Stimulated activated CD4-positive, alpha-beta T cell treated with anti-CD3 and anti-CD28 coated beads, Interleukin-2, amount 100 ng/mL, for 24 hours (primary cell): ENCODE measurements around the gene DROSHA.
A peak's percentile ranks its signal among the peaks of the same experiment; 100 is the strongest.
"Not testable (repeated sequence)": the region's sequence is repeated elsewhere in the genome, so short reads cannot be mapped to it uniquely, and the experiment has no call there.

Experiments
- DNase-seq, 2 donors: peaks; one replicate each; pipeline ENCODE4 v3.0.0-alpha.2; 2020

The DROSHA gene

DNA sequence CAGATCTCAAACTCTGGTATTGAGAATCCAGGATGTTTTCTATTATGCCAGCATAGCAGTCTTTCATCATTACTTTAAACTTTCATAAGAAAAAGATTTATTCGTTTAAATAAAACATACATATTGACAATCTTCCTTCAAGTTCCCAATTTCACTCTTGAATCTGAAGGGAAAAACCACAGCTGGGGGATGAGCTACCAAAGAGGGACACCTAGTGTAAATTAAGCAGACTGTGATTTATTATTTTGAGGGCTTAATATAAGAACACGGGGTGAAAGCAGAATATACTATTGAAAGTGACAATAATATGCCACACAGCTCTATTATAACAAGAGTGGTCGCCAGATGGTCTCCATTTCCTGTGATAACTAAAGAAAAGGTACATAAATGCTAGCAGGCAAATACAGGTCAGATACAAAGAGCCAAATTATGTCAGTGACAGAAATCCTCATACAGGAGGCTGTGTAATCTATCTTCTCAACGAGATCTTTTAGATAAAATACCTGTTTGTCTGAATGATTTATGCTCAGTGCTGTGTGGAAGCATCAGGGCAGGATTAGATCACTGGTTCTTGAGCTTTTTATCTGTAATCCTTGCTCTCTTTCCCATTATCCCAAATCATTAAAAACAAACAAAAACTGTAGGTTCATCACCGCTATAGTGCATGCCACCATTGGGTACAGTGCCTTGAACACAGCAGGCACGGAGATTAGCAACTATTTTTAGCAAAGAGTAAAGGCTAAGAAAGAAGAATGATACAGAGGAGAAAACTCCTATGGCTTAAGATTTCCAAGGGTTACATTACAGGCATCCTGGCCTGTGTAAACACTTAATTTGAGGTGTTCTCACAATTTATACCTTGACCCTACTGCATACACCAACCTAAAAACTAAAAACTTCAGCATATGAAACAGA lies 116.6 kb downstream of the DROSHA start:
- no peak for DNase-seq

DNA sequence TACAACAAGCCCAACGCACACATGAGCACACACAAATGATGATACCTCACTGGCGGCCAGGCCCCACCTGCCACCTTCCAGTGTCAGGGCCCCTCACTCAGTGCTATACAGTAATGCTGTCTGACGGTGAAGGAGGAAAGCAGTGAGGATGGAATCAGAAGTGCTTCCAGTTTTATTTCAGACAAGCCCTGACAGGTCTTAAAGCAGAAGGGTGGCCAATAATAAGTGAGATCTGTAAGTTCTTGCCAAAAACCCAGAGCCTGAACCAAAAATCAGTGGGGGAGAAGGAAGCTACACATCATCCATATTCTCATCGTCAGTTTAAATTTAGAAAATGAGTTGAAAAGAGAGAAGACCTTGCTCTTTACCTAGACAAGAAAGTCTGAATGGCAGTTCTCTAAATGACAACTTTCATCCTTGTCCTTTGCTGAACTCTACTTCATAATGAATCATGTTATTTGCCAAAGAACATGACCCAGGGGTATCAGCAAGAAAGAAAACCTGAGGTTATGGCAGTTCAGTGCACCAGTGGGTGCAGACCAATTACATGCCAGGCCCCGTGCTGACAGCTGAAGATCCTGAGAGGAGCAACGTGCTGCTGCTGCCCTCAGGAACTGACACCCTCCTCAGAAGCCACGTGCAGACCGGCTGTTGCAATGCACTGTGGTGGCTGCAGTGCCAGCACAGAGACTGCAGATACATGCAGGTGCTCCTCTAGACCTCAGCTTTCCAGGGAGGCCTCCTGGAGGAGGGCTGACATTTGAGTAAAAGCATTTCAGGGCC lies 118.7 kb downstream of the DROSHA start:
- peak in 1 of 2 donors; percentile 3 for DNase-seq

DNA sequence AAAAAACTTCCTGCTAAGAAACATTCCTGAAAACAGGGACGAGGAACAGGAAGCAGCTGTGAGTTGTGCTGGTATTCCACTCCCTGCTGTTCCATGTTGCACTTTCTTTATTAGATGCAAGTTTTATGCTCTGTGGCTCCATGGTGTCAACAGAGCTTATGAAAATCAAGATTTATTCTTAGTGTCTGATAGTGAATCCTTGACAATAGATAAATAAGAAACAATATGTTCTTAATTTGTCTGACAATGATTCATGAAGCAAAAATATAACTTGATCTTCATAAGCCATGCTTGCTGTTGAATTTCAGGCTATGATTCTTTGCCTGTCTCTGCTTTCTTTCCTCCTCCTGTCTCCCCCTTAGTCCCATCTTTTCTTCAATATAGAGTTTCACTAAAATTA lies 119.6 kb downstream of the DROSHA start:
- DNase-seq: no peak

DNA sequence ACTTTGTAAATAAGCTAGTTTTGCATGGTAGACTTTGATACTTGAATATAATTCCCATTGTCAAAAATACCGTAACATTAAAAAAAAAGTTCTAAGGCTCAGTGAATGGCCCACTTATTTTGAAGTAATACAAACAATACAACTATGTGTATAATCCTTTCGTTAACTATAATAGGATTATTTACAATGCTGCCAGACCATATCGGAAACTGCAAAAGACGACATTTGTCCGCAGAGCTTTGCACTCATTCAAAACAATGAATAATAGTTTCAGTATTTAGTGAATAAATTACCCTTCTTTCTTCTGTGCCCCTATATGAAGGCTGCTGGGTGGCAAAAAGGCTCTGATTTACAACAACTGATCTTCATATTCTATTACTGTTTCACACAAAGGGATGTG lies 121.8 kb downstream of the DROSHA start:
- DNase-seq: no peak

- DNase-seq: no peak
Measured at GRCh38 chr5:31408814-31409213, 123.1 kb downstream of the DROSHA start.

DNA sequence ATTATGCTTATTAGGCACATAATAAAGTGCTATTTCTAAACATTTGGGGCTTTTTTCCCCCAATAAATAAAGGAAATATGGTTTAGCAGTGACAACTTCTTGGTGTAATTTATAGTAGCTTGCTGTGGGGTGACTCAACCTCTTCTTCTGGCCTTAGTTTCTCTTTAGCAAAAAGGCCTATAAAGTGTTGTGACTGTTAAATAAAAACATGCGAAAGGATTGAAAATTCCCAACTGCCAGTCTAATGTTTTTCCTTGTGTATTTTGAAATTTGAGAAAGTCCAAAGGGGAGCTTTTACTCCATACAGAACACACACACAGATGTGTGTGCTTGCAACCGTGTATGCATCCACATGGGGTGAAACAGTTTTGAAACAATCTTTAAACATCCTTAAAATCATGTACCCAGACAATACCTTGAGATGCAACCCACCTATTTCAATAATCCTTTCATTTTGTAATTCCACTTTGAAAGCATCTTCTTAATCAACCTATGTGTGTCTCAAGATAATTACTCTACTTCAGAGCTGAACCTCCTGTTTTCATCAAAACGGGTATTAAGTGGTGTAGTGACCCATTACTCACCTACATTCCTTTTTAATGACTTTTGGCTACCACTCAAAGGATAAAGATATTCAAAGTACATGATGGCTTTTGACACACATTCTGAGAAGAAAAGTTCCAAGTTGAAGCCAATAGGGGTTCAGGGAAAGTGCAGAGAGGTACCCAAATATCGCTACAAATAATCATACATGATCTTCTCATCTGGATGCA lies 123.8 kb downstream of the DROSHA start:
- DNase-seq: no peak

DNA sequence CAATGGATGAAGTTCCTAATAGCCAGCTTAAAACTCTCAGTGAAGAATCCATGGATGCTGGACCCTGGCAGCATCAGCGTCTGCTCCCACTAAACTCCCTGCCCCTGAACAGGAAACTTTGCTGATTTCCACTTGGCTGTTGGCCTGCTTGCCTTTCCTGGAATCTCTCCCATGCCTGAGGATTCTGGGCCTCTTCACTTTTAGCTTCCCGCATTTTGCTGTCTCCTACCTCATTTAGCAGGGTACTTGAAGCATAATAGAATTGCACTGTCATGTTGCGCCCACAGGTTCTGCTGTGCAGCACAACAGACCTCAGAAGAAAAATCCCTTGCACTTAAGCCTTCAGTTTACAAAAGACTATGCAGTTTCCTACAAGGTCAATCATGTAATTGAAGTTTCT lies 127.6 kb downstream of the DROSHA start:
- DNase-seq: no peak

DNA sequence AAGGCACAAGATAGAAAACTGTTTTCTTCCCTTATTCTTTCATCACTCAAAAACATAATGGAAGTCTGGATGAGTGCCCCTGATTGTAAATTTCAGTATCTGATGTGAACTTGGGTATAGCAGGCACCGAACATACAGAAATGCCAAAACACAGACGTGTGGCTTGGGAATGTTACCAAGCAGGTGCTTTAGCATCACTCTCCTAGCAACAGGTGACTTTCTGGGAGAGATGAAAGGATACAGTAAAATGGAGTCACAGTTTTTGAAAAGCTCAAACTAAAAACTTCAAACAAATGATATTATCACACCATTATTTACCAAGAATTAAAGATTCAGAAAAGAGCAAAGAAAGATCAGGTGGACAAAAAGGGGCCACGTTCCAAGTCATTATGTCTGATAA lies 130.2 kb downstream of the DROSHA start:
- DNase-seq: no peak

DNA sequence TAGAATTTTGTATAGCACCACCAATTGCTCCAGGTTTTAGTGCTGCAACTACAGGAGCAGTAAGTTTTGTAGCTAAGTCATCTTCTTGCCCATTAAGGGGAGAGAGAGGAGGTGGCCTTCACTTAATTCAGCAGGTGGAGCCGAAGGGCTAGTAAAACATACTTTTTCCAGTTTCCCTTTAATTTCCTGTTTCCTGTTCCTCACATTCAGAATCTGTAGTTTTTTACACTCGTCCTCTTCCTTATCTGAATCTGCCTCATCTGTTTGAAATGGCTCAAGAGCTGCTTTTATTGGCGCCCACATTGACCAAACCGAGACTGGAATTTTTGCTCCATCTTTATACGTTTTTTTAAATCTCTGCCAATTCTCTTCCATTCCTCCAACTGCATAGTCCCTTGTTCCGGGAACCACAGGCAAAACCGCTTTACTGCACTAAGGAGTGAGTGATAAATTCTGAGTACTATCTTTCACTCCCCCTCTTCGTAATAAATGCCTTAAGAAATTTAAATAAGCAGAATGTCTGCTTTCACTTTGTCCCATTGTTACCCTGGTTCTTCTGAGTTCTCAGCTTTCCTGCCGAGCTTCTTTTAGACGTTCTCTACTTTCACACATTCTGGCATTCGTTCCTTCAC lies 133.9 kb downstream of the DROSHA start:
- DNase-seq: no peak

DNA sequence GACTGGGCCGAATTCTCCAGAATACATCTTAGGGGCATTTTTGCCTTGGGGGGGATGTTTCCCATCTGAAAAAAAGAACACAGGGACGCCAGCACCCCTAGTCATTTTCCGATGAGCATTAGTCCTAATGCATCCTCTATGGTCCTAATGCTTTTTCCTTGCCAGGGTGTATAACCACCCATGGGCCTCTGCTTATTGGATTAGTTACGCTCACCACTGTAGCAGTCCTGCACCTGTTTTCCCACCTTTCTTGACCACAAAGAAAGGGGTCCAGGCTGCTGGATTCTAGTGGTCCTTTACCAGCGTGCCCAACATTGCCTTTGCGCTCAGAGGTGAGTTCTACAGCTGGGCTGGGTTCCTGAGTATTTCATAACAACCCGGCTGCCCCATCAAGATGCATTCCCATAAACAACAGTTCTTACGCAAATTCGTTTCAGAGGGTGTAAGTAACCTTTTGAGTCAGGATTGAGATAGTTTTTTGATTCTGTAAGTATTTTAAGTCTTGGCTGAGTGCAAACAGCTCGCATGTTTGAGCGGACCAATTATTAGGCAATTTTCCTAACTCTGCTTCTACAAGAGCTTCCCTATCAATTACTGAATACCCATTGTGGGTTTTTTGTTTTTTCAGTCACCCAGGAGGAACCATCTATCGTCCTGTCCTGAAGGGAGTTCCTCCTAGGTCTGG lies 135.1 kb downstream of the DROSHA start:
- DNase-seq: no peak

- DNase-seq: not testable (repeated sequence)
Measured at GRCh38 chr5:31395450-31396045, 136.3 kb downstream of the DROSHA start.

- DNase-seq: no peak
Measured at GRCh38 chr5:31393126-31393525, 138.8 kb downstream of the DROSHA start.

- DNase-seq: no peak
Measured at GRCh38 chr5:31392061-31392460, 139.8 kb downstream of the DROSHA start.

DNA sequence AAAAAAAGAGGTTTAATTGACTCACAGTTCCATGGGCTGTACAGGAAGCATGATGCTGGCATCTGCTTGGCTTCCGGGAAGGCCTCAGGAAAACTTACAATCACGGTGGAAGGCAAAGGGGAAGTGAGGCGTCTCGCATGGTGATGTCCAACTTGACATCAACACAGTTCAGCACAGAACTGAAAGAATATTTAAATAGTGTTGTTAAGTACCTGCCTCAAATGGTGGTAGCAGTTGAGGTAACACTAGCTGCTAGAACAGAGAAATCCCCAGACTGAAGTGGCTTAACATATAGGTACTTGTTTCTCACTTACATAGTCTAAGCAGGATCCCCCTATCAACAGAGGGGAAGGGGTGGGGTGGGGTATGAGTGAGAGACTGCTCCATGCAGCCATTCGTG lies 141.6 kb downstream of the DROSHA start:
- DNase-seq: no peak

DNA sequence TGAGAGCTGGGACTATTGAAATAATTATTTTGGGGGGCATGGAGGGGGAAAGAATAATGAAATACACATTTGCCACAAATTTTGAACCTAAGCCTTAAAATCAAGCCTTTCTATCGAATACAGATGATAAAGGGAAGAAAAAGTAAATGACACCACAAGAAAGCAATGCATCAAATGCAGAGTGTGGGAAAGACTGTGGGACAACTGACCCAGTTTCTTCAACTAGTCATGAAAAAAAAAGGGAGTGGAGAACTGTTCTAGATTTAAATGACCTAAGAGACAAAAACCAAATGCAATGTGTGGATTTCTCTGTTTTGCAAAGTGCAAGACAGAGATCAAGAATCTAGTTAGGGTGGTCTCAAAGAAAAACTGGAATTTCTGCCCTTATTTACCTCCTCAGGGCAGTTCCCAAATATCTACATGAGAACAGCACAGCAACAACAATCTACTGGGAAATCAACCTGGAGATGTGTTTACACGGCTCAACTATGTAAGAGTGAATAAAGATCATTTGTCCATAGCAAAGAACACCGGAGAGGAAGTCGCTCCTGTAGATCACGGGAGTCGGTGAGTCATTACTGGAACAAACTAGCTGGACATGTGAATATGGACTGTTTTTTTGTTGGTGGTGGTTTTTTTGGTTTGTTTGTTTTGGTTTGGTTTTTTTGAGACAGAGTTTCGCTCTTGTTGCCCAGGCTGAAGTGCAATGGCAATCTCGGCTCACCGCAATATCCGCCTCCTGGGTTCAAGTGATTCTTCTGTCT lies 145.9 kb downstream of the DROSHA start:
- DNase-seq: no peak

GRCh38 chr5:31383734-31384133 lies 148.2 kb downstream of the DROSHA start:
- DNase-seq: no peak

DNA sequence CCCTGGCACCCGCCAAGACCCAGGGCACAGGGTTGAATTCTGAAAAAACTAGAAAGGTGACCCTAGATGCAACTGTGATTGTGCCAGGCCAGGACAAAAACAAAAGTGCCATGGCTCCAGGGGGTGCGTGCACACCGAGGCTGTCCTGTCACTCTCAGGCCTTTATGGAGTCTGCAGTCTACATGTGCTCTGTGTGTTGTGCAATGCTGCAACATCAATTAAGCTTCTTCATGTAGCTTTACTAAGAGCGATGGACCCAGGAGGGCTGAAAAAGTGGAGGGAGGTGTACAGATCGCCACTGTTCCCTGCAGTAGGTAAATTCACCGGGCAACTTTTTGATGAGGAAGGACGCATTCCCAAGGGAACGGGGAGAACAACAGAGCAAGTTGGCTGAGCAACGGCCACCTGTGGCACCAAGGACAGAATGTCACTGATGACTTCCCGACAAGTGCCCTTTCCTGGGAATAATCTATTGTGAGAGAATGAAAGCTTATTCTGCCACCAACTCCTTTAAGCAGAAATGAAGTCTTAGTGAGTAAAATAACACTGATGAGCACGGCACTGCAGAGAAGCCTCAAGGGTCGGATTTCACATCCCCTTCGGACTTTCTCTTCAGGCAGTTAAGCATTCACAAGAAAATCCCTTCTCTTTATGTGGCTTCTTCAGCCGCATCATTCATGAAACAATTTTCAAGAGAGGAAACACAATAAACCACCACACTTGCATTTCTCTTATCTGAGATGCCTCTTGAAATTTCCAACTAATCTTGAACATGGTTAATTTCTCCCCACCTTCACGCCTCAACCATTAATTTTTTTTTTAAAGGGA lies 149.6 kb downstream of the DROSHA start:
- DNase-seq: no peak

- DNase-seq: no peak
Measured at GRCh38 chr5:31381299-31381698, 150.6 kb downstream of the DROSHA start.

DNA sequence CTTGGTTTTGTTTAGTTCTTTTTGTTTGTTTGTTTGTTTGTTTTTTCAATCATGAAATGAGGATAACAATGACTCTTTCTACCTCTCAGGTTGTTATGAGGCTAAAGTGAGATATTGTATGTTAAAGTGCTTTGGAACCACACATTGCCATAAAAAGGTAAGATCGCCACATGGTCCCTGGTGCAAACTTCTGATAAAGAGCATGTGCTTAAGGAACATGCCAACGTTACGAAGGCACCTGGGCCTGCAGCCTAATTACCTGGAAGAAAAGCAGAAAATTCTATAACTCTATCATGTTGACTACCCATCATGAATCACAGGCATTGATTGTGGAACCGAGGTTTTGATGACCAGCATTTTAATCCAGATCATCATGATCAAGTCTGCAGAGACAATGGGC lies 151.8 kb downstream of the DROSHA start:
- no peak for DNase-seq

- no peak for DNase-seq
Measured at GRCh38 chr5:31378838-31379237, 153.1 kb downstream of the DROSHA start.
